ENCODE measurements around the gene CDH16.
"Not testable (repeated sequence)": the region's sequence is repeated elsewhere in the genome, so short reads cannot be mapped to it uniquely, and the experiment has no call there.

CDH16 gene

DNA sequence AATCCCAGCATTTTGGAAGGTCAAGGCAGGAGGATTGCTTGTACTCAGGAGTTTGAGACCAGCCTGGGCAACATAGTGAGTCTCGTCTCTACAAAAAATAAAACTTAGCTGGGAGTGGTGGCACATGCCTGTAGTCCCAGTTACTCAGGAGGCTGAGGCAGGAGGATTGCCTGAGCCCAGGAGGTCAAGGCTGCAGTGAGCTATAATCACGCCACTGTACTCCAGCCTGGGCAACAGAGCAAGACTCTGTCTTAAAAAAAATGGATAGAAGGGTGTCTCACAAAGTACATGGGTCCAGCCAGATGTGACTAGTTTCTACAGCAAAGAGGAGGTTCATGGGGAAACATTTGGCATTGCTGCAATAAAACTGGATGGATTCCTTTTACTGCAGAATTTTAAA lies 47.3 kb downstream of the CDH16 start:
- DNase-seq, result not testable (repeated sequence)

DNA sequence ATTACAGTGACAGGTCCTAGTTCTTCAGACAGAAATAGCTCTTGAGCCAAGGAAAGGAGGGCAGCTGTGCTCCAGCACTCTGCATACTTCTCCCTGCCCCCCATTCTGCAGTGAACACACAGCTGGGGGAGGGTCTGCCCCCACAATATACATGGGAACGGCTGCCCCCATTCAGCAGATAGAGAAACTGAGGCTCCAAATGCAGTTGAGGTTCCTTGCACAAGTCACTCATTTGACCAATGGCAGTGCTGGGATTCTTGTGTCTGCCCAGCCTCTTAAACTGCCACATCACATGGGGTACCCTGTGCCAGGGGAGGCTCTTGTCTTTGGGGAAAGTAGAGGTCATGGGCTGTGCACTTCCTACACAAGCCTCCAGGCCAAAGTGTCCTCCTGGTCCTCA lies 49.3 kb downstream of the CDH16 start:
- DNase-seq, result no peak

DNA sequence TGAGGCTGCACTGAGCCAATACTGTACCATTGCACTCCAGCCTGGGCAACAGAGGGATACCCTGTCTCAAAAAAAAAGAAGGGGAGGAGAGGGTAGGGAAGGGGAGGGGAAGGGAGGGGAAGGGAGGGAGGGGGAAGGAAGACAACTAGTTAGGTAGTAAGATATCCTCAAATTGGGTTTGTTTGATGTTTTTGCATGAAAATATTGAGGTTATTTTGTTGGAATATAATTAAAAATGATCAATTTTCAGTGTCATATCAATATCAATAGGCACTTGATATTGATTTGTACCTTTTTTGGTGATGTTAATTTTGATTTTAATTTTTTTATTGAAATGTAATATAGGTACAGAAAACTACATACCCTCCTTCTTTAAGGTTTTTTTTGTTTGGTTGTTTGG lies 55.0 kb downstream of the CDH16 start:
- no peak for DNase-seq

DNA sequence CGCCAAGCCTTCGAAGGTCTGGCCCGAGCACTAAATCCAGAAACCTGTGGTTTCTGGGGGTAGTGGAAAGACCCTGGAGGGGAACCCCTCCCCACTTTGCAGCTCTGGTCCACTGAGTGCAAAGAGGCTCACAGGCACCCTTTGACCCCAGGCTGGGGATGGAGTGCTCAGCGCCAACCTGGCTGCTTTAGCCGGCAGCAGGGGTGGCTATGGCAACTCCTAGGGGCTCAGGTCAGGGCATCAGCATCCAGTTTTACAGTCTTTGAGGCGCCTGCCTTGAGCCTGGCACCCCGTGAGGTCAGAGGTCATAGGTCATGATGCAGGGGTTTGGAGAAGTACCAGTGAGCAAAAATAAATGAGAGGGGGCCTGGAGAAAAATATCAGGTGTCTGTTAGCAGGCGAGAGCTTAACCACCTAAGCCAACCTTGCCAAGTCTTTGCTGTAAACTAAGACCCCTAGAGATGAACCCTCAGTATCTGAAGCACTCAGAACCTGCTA lies 56.6 kb downstream of the CDH16 start:
- DNase-seq, result no peak

DNA sequence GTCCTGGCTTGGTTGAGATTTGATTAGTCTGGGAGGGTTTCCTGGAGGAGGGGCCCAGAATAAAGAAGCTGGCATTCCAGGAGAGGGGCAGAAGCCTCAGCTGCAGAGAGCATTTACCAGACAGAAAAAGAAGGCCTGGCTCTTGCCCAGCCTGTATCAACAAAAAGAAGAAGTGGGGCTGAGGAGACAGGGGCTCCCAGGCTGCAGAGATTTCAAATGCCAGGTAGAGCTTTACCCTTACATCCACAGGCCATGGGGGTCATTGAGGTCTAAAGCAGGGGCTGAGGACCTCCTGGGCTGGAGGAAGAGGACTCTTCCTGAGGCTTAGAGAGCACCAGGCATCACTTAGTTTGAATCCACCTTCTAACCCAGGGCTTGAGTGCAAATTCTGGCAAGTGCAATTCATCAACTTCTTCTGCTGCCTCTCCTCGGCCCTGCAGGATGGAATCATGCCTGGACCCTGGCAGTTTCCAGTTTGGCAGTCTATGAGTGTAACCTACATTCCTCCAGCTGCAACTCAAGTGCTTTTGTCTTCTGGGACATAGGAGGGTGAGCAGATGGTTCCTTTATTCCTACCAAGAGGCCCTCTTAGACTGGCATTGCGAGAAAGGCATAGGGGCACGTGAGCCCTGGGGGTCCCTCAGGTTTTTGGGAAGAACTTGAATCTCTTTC lies 59.2 kb downstream of the CDH16 start:
- DNase-seq, result no peak

DNA sequence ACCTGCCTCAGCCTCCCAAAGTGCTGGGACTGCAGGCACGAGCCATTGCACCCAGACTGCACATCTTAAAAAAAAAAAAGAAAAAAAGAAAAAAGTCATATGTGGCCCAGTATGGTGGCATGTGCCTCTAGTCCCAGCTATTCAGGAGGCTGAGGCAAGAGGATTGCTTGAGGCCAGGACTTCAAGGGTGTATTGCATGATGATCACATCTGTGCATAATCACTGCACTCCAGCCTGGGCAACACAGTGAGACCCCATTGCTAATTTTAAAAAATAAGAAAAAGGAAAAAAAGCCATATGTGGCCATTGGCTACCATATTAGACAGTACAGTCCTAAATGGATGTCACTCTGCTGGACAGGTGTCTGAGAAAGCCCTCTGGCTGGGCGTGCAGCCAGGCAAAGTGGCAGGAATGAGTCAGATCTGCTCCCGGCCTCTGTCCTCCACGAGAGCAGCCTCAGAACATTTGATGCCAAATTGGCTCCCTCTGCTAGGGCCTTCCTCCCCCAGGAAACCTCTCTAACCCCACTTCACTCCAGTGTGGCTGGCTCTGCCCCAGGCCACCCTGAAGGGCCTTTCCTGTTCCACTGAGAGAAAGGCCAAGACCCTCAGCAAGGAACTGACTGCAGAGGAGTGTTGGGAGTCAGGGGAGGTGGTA lies 59.8 kb downstream of the CDH16 start:
- DNase-seq, result no peak

Measured in stimulated activated CD4-positive, alpha-beta T cell treated with anti-CD3 and anti-CD28 coated beads, Interleukin-12 subunit alpha, Interleukin-12 subunit beta, amount 100 ng/mL, for 4 hours (primary cell).